Measurements from ENCODE around the gene SCML1. TPM values are rescaled to one million over a fixed set of nuclear protein-coding genes. Genes with fewer than 3 reads are reported as not detected.

SCML1 gene
- total RNA-seq, 1 experiment from 2014 or later, result 2.7 TPM

DNA sequence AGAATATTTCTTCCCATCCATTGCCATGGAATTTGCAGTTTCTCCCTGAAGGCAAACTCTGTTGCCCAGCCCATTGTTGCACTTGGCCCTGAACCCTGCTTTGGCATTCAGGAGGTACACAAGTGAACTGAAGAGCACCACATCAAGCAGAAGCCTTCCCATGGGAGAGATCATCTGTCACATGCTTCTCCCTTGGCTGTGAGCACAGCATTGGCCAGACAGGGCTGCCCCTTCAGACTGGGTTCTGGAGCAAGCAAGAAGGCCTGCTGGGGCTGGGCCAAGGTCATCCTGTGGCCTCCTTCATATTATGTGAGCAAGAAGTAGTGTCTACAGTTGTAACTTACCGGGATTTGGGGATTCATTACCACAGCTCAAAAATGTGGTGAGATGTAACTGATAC, 22.7 kb downstream of the SCML1 start:
- CTCF ChIA-PET, result no interaction called here
- H3K4me2 ChIP-seq (ENCODE audit: low read length), result no peak overlapping the region
- BruUV-seq (replicated peaks), result no TSS peak
- POLR2A ChIA-PET, result no interaction called here
- intact Hi-C loops (cut with micrococcal nuclease), result no loop called here
- ATAC-seq (no peak), DNase-seq (ENCODE audit: low read depth, low spot score) (no peak)
- H3K27me3 ChIP-seq (ENCODE audit: insufficient read depth, low read length), result no peaks in the 10 kb centered on the region
- no peaks in the 10 kb centered on the region for H3K36me3 ChIP-seq (ENCODE audit: control insufficient read depth in 1 of 2, insufficient read depth in 2 of 2, low read length in 2 of 2)
- H3K9ac ChIP-seq (ENCODE audit: low read length), result no peak overlapping the region
- no peak overlapping the region for H3K4me3 ChIP-seq (replicated peaks in 1 of 2; ENCODE audit: low read depth in 1 of 2, low read length in 2 of 2)
- no peaks in the 10 kb centered on the region for H3K4me1 ChIP-seq (ENCODE audit: control insufficient read depth in 1 of 2, insufficient read depth in 2 of 2, low read length in 2 of 2)
- no peaks in the 10 kb centered on the region for H3K79me2 ChIP-seq (ENCODE audit: insufficient read depth, low read length)
- H3K9me2 ChIP-seq (ENCODE audit: insufficient read depth), result no peaks in the 10 kb centered on the region
- no peak overlapping the region for H3K27ac ChIP-seq (ENCODE audit: low read depth, low read length)
- no peaks in the 10 kb centered on the region for H3K9me3 ChIP-seq (ENCODE audit: control insufficient read depth in 1 of 2, insufficient read depth in 1 of 2, low read depth in 1 of 2, low read length in 2 of 2)
- TF ChIP-seq, protein P1, sequence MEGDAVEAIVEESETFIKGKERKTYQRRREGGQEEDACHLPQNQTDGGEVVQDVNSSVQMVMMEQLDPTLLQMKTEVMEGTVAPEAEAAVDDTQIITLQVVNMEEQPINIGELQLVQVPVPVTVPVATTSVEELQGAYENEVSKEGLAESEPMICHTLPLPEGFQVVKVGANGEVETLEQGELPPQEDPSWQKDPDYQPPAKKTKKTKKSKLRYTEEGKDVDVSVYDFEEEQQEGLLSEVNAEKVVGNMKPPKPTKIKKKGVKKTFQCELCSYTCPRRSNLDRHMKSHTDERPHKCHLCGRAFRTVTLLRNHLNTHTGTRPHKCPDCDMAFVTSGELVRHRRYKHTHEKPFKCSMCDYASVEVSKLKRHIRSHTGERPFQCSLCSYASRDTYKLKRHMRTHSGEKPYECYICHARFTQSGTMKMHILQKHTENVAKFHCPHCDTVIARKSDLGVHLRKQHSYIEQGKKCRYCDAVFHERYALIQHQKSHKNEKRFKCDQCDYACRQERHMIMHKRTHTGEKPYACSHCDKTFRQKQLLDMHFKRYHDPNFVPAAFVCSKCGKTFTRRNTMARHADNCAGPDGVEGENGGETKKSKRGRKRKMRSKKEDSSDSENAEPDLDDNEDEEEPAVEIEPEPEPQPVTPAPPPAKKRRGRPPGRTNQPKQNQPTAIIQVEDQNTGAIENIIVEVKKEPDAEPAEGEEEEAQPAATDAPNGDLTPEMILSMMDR (IDR thresholded peaks at IDR 0.05 in 2 of 3, conservative IDR thresholded peaks at IDR 0.05 in 1 of 3; ENCODE audit: borderline replicate concordance in 1 of 3, insufficient read depth in 1 of 3, low read depth in 2 of 3, low read length in 2 of 3), result no peak
- TF ChIP-seq EZH2phosphoT487 (IDR thresholded peaks at IDR 0.05; ENCODE audit: borderline replicate concordance) (no peak), POLR2AphosphoS5 (IDR thresholded peaks at IDR 0.05; ENCODE audit: low read depth, low read length) (no peak), ZNF274 (IDR thresholded peaks at IDR 0.05; ENCODE audit: low read depth, low read length) (no peak), EZH2 (IDR thresholded peaks at IDR 0.05) (no peak), EGR1 (IDR thresholded peaks at IDR 0.05; ENCODE audit: low read depth) (no peak), TCF7L2 (IDR thresholded peaks at IDR 0.05; ENCODE audit: borderline replicate concordance, extremely low read depth, insufficient read depth, insufficient read length) (no peak), FOSL1 (IDR thresholded peaks at IDR 0.05; ENCODE audit: low read depth) (no peak), JUND (IDR thresholded peaks at IDR 0.05) (no peak), CEBPB (IDR thresholded peaks at IDR 0.05; ENCODE audit: low read depth) (no peak), ELF1 (IDR thresholded peaks at IDR 0.05; ENCODE audit: borderline replicate concordance, low read depth) (no peak)
- TF ChIP-seq, protein P2, sequence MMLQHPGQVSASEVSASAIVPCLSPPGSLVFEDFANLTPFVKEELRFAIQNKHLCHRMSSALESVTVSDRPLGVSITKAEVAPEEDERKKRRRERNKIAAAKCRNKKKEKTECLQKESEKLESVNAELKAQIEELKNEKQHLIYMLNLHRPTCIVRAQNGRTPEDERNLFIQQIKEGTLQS (IDR thresholded peaks at IDR 0.05), result no peak
- TF ChIP-seq, protein P3, sequence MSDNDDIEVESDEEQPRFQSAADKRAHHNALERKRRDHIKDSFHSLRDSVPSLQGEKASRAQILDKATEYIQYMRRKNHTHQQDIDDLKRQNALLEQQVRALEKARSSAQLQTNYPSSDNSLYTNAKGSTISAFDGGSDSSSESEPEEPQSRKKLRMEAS (IDR thresholded peaks at IDR 0.05), result no peak
- TF ChIP-seq, protein P4, sequence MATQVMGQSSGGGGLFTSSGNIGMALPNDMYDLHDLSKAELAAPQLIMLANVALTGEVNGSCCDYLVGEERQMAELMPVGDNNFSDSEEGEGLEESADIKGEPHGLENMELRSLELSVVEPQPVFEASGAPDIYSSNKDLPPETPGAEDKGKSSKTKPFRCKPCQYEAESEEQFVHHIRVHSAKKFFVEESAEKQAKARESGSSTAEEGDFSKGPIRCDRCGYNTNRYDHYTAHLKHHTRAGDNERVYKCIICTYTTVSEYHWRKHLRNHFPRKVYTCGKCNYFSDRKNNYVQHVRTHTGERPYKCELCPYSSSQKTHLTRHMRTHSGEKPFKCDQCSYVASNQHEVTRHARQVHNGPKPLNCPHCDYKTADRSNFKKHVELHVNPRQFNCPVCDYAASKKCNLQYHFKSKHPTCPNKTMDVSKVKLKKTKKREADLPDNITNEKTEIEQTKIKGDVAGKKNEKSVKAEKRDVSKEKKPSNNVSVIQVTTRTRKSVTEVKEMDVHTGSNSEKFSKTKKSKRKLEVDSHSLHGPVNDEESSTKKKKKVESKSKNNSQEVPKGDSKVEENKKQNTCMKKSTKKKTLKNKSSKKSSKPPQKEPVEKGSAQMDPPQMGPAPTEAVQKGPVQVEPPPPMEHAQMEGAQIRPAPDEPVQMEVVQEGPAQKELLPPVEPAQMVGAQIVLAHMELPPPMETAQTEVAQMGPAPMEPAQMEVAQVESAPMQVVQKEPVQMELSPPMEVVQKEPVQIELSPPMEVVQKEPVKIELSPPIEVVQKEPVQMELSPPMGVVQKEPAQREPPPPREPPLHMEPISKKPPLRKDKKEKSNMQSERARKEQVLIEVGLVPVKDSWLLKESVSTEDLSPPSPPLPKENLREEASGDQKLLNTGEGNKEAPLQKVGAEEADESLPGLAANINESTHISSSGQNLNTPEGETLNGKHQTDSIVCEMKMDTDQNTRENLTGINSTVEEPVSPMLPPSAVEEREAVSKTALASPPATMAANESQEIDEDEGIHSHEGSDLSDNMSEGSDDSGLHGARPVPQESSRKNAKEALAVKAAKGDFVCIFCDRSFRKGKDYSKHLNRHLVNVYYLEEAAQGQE (IDR thresholded peaks at IDR 0.05; ENCODE audit: low read depth), result no peak
- RAD21 ChIA-PET (ENCODE audit: low non-redundant PET in 1 of 2, low total read pairs in 2 of 2, uncharacterized antibody in 2 of 2, unreplicated experiment in 2 of 2), result no interaction called here
- H4K20me1 ChIP-seq (ENCODE audit: insufficient read depth), result no peaks in the 10 kb centered on the region
- no peak overlapping the region for H2AFZ ChIP-seq (ENCODE audit: low read depth, low read length, poor library complexity, severe bottlenecking)

All from HCT116 (cell line).